HepG2 (cell line): Measurements from ENCODE around the gene HOXA6. TPM values are rescaled to one million over a fixed set of nuclear protein-coding genes. Genes with fewer than 3 reads are reported as not detected.

ENCODE experiments used
- ASH2L ChIP-seq: fragments of 300-600, 200-600 bp; sonication (generic); IDR thresholded peaks from 2 replicates; pipeline ENCODE4 v1.7.0; 2017; ENCODE audit warnings: low read depth, mild to moderate bottlenecking, moderate library complexity, mixed read lengths, low read length; ENCODE audit not compliant: insufficient read length
- ATF7-NPFF ChIP-seq: sonication (generic); formaldehyde crosslinking; IDR thresholded peaks from 2 replicates; pipeline ENCODE4 v1.8.1; 2023; ENCODE audit warnings: mild to moderate bottlenecking, low read depth, missing genetic modification reagents, moderate library complexity
- ATRX ChIP-seq: sonication (generic); formaldehyde crosslinking; IDR thresholded peaks from 2 replicates; pipeline ENCODE4 v1.4.0; 2020; ENCODE audit warnings: missing genetic modification reagents, borderline replicate concordance
- HMG20A ChIP-seq: IDR thresholded peaks from 2 replicates; pipeline ENCODE4 v1.6.1; 2016; ENCODE audit warnings: borderline replicate concordance
- NPAS2 ChIP-seq: sonication (generic); formaldehyde crosslinking; IDR thresholded peaks from 2 replicates; pipeline ENCODE4 v1.8.0; 2022; ENCODE audit warnings: mild to moderate bottlenecking, missing genetic modification reagents, borderline replicate concordance
- RAD51 ChIP-seq: fragments of 450-650 bp; IDR thresholded peaks from 2 replicates; pipeline ENCODE4 v1.6.1; 2016; ENCODE audit warnings: borderline replicate concordance
- RFXAP ChIP-seq: sonication (generic); formaldehyde crosslinking; IDR thresholded peaks from 2 replicates; pipeline ENCODE4 v1.4.0; 2020; ENCODE audit warnings: missing genetic modification reagents, borderline replicate concordance
- SP140L ChIP-seq: sonication (generic); formaldehyde crosslinking; IDR thresholded peaks from 2 replicates; pipeline ENCODE4 v1.4.0; 2020; ENCODE audit warnings: missing genetic modification reagents, borderline replicate concordance
- TBX2 ChIP-seq: sonication (generic); formaldehyde crosslinking; IDR thresholded peaks from 2 replicates; pipeline ENCODE4 v1.5.0; 2020; ENCODE audit warnings: missing genetic modification reagents, mild to moderate bottlenecking, borderline replicate concordance
- TMF1 ChIP-seq: sonication (generic); formaldehyde crosslinking; IDR thresholded peaks from 2 replicates; pipeline ENCODE4 v1.8.1; 2022; ENCODE audit warnings: low read depth, missing genetic modification reagents
- ZKSCAN8 ChIP-seq: IDR thresholded peaks from 2 replicates; pipeline ENCODE4 v1.6.1; 2016; ENCODE audit warnings: borderline replicate concordance, missing genetic modification reagents, missing compliant biosample characterization
- ZNF10 ChIP-seq: sonication (generic); formaldehyde crosslinking; IDR thresholded peaks from 2 replicates; pipeline ENCODE4 v1.4.0; 2020; ENCODE audit warnings: mild to moderate bottlenecking, low read depth, missing genetic modification reagents, borderline replicate concordance
- ZNF264 ChIP-seq: sonication (generic); formaldehyde crosslinking; IDR thresholded peaks from 2 replicates; pipeline ENCODE4 v1.4.0; 2020; ENCODE audit warnings: missing genetic modification reagents
- ZNF296 ChIP-seq: sonication (generic); formaldehyde crosslinking; conservative IDR thresholded peaks from 2 replicates; pipeline ENCODE4 v1.5.0; 2020; ENCODE audit warnings: mild to moderate bottlenecking, missing genetic modification reagents
- ZNF350 ChIP-seq: sonication (generic); formaldehyde crosslinking; IDR thresholded peaks from 2 replicates; pipeline ENCODE4 v1.4.0; 2020; ENCODE audit warnings: mild to moderate bottlenecking, low read depth, missing genetic modification reagents, borderline replicate concordance
- ZNF451 ChIP-seq: sonication (generic); formaldehyde crosslinking; IDR thresholded peaks from 2 replicates; pipeline ENCODE4 v1.5.0; 2020; ENCODE audit warnings: mild to moderate bottlenecking, missing genetic modification reagents
- ZSCAN30 ChIP-seq: sonication (generic); formaldehyde crosslinking; IDR thresholded peaks from 2 replicates; pipeline ENCODE4 v1.5.0; 2020; ENCODE audit warnings: mild to moderate bottlenecking, missing genetic modification reagents
- polyA plus RNA-seq, 8 experiments: library from polyadenylated mRNA; depleted of rRNA in 3 of 8; stranded (reverse) in 7 of 8; unstranded in 1 of 8; fragments of >200 nt; fragmentation: Illumina TruSeq in 4 of 8; extraction: Trizol in 4 of 8; gene quantifications; 2 replicates each; pipeline versions ENCODE4 v1.2.1 to v1.2.3, GENCODE V29; 2011 to 2016; ENCODE audit warnings: low read depth in 4 of 8, missing spikeins in 1 of 8, mixed read lengths in 1 of 8; ENCODE audit not compliant: insufficient read depth in 1 of 8
- total RNA-seq, 5 experiments: library from RNA; depleted of rRNA; stranded (reverse); fragments of >200 nt; fragmentation: Illumina TruSeq; extraction: Trizol; gene quantifications; 2 replicates each; pipeline ENCODE4 v1.2.3, GENCODE V29; 2016; ENCODE audit warnings: low read depth in 1 of 5
- TF ChIP-seq, protein P1 (sequence below): sonication (generic); formaldehyde crosslinking; IDR thresholded peaks from 2 replicates; pipeline ENCODE4 v1.4.0; 2020; ENCODE audit warnings: missing genetic modification reagents
- TF ChIP-seq, protein P2 (sequence below): sonication (generic); formaldehyde crosslinking; IDR thresholded peaks from 2 replicates; pipeline ENCODE4 v1.8.1; 2023; ENCODE audit warnings: mild to moderate bottlenecking, moderate library complexity, missing genetic modification reagents
- TF ChIP-seq, protein P3 (sequence below): sonication (generic); formaldehyde crosslinking; IDR thresholded peaks from 2 replicates; pipeline ENCODE4 v1.8.0; 2023; ENCODE audit warnings: mild to moderate bottlenecking, missing genetic modification reagents
- TF ChIP-seq, protein P4 (sequence below): sonication (generic); formaldehyde crosslinking; IDR thresholded peaks from 2 replicates; pipeline ENCODE4 v1.4.0; 2020; ENCODE audit warnings: missing genetic modification reagents
- TF ChIP-seq, protein P5 (sequence below): sonication (generic); formaldehyde crosslinking; IDR thresholded peaks from 2 replicates; pipeline ENCODE4 v1.4.0; 2020; ENCODE audit warnings: mild to moderate bottlenecking, missing genetic modification reagents

The HOXA6 gene
- total and polyA plus RNA-seq, 2 of the 13 experiments (the other 11 are each of a cell fraction or from before 2014, with no cell fraction given) = 1.3 to 1.5 TPM

DNA sequence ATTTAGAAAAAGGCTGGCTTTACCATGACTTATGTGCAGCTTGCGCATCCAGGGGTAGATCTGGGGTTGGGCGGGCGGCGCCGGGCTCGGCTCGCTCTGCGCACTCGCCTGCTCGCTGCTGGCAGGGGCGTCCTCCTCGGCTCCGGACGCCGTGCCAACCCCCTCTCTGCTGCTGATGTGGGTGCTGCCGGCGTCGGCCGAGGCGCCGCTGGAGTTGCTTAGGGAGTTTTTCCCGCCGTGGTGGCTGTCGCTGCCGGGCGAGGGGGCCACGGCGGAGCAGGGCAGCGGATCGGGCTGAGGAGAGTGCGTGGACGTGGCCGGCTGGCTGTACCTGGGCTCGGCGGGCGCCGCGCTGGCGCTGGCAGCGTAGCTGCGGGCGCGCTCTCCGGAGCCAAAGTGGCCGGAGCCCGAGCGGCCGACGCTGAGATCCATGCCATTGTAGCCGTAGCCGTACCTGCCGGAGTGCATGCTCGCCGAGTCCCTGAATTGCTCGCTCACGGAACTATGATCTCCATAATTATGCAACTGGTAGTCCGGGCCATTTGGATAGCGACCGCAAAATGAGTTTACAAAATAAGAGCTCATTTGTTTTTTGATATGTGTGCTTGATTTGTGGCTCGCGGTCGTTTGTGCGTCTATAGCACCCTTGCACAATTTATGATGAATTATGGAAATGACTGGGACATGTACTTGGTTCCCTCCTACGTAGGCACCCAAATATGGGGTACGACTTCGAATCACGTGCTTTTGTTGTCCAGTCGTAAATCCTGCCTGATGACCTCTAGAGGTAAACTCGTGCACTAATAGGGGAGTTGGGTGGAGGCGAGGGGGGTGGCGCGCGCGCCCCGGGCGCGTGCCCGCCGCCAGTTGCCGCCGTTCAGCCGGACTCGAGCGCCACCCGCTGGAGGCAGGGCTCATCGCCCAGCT lies 4.3 kb downstream of the HOXA6 start, which contains the start of gene HOXA5 (continued):
- TF ChIP-seq, protein P1, sequence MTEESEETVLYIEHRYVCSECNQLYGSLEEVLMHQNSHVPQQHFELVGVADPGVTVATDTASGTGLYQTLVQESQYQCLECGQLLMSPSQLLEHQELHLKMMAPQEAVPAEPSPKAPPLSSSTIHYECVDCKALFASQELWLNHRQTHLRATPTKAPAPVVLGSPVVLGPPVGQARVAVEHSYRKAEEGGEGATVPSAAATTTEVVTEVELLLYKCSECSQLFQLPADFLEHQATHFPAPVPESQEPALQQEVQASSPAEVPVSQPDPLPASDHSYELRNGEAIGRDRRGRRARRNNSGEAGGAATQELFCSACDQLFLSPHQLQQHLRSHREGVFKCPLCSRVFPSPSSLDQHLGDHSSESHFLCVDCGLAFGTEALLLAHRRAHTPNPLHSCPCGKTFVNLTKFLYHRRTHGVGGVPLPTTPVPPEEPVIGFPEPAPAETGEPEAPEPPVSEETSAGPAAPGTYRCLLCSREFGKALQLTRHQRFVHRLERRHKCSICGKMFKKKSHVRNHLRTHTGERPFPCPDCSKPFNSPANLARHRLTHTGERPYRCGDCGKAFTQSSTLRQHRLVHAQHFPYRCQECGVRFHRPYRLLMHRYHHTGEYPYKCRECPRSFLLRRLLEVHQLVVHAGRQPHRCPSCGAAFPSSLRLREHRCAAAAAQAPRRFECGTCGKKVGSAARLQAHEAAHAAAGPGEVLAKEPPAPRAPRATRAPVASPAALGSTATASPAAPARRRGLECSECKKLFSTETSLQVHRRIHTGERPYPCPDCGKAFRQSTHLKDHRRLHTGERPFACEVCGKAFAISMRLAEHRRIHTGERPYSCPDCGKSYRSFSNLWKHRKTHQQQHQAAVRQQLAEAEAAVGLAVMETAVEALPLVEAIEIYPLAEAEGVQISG (CRISPR knock-in tag) = no peak
- TF ChIP-seq, protein P2, sequence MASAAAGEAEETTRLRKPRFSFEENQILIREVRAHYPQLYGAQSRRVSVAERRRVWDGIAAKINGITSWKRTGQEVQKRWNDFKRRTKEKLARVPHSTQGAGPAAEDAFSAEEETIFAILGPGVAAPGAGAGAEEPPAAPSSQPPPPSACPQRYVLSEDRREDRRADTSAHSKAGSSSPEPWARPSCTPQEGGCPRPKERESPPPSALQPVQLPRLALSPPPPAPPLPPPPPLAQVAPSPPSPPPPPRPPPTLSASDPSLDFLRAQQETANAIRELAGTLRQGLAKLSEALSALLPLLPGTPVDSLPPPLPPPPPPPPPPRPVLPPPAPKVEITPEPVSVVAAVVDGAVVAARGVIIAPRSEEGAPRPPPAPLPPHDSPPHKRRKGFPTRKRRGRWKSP (CRISPR knock-in tag) = no peak
- TF ChIP-seq ZNF10 (CRISPR knock-in tag) = no peak
- TF ChIP-seq, protein P3, sequence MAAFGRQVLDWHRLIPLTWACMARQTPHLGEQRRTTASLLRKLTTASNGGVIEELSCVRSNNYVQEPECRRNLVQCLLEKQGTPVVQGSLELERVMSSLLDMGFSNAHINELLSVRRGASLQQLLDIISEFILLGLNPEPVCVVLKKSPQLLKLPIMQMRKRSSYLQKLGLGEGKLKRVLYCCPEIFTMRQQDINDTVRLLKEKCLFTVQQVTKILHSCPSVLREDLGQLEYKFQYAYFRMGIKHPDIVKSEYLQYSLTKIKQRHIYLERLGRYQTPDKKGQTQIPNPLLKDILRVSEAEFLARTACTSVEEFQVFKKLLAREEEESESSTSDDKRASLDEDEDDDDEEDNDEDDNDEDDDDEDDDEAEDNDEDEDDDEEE (CRISPR knock-in tag) = no peak
- no peak for TF ChIP-seq ZNF451 (CRISPR knock-in tag)
- TF ChIP-seq ZNF296 (CRISPR knock-in tag) = no peak
- no peak for TF ChIP-seq TBX2 (CRISPR knock-in tag)
- no peak for TF ChIP-seq HMG20A (CRISPR knock-in tag)
- TF ChIP-seq ZKSCAN8 = no peak
- TF ChIP-seq ATRX (CRISPR knock-in tag) = no peak
- TF ChIP-seq ZSCAN30 (CRISPR knock-in tag) = no peak
- no peak for TF ChIP-seq ATF7-NPFF (CRISPR knock-in tag)
- TF ChIP-seq ZNF350 = no peak
- TF ChIP-seq TMF1 (CRISPR knock-in tag) = no peak
- TF ChIP-seq NPAS2 (CRISPR knock-in tag) = no peak
- no peak for TF ChIP-seq RAD51
- TF ChIP-seq, protein P4, sequence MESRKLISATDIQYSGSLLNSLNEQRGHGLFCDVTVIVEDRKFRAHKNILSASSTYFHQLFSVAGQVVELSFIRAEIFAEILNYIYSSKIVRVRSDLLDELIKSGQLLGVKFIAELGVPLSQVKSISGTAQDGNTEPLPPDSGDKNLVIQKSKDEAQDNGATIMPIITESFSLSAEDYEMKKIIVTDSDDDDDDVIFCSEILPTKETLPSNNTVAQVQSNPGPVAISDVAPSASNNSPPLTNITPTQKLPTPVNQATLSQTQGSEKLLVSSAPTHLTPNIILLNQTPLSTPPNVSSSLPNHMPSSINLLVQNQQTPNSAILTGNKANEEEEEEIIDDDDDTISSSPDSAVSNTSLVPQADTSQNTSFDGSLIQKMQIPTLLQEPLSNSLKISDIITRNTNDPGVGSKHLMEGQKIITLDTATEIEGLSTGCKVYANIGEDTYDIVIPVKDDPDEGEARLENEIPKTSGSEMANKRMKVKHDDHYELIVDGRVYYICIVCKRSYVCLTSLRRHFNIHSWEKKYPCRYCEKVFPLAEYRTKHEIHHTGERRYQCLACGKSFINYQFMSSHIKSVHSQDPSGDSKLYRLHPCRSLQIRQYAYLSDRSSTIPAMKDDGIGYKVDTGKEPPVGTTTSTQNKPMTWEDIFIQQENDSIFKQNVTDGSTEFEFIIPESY (CRISPR knock-in tag) = peak; percentile 42; the same call in 1 of the 2 replicates
- TF ChIP-seq, protein P5, sequence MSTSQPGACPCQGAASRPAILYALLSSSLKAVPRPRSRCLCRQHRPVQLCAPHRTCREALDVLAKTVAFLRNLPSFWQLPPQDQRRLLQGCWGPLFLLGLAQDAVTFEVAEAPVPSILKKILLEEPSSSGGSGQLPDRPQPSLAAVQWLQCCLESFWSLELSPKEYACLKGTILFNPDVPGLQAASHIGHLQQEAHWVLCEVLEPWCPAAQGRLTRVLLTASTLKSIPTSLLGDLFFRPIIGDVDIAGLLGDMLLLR = no peak
- TF ChIP-seq ASH2L = peak; percentile 59
- TF ChIP-seq RFXAP = no peak
- no peak for TF ChIP-seq ZNF264 (CRISPR knock-in tag)
- TF ChIP-seq SP140L (CRISPR knock-in tag) = no peak
